Anterior cingulate cortex (tissue), 58 donors: Measurements from ENCODE around the gene EIF5A2.
"Not testable (repeated sequence)": the region's sequence is repeated elsewhere in the genome, so short reads cannot be mapped to it uniquely, and the experiment has no call there.

ENCODE experiments used
- DNase-seq, 58 donors: peaks; one replicate each; lab custom pipeline; 2025; lab: John Stamatoyannopoulos, UW

EIF5A2 gene

DNA sequence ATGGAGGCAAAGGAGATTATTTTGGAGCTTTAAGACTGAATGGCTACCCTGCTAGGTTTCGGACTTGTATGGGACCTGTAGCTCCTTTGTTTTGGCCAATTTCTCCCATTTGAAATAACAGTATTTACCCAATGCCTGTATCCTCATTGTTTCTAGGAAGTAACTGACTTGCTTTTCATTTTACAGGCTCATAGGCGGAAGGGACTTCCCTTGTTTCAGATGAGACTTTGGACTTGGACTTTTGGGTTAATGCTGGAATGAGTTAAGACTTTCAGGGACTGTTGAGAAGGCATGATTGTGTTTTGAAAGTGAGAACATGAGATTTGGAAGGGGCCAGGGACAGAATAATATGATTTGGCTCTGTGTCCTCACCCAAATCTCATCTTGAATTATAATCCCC lies 10.5 kb downstream of the EIF5A2 start:
- no peak for DNase-seq

GRCh38 chr3:170897199-170897598 lies 11.2 kb downstream of the EIF5A2 start:
- not testable (repeated sequence) for DNase-seq

- DNase-seq: no peak
Observed at GRCh38 chr3:170896781-170897180, 11.7 kb downstream of the EIF5A2 start.

GRCh38 chr3:170896333-170896732 lies 12.1 kb downstream of the EIF5A2 start:
- not testable (repeated sequence) for DNase-seq

GRCh38 chr3:170893895-170894294 lies 14.5 kb downstream of the EIF5A2 start:
- no peak for DNase-seq

DNA sequence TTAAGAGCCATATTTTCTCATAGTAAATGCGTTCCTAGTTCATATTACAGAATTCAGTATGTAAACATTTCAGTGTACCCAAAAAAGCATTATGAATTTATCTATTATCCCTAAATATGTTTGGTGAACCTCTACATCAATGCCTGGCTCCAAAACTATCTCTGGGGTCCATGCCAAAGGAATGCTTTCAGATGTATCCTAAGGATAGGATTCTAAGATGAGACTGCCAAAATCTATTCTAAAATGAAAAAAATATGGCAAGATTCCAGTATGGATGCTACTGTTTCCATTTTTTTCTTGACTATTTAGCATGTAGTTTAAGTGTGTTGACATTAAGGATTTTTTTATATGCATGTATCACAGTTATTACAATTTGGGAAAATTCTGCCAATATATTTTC lies 18.8 kb downstream of the EIF5A2 start:
- DNase-seq: no peak

DNA sequence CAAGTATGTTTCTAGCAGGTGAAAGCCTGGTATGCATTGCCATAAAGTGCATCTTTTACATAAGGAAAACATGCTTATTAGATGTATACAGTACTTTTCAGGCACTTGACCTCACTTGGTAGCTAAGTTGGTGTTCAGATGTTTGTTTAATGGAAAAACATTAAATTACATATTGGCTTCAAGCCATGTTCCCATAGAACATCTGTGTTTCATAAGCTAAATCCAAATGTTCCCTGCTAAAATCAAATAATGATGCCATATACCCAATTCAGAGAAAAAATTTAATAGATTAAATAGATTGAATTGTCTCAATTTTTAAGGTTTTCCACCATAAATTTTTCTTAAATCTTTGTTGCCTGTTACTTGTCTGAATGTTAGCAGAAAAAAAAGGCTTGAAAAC lies 19.3 kb downstream of the EIF5A2 start:
- no peak for DNase-seq

- DNase-seq: not testable (repeated sequence)
Observed at GRCh38 chr3:170884109-170884930, 24.1 kb downstream of the EIF5A2 start.

- DNase-seq: not testable (repeated sequence)
Observed at GRCh38 chr3:170878688-170879087, 29.7 kb downstream of the EIF5A2 start.

- DNase-seq: not testable (repeated sequence)
Observed at GRCh38 chr3:170877311-170877710, 31.1 kb downstream of the EIF5A2 start.

GRCh38 chr3:170876537-170876936 lies 31.9 kb downstream of the EIF5A2 start:
- no peak for DNase-seq

DNA sequence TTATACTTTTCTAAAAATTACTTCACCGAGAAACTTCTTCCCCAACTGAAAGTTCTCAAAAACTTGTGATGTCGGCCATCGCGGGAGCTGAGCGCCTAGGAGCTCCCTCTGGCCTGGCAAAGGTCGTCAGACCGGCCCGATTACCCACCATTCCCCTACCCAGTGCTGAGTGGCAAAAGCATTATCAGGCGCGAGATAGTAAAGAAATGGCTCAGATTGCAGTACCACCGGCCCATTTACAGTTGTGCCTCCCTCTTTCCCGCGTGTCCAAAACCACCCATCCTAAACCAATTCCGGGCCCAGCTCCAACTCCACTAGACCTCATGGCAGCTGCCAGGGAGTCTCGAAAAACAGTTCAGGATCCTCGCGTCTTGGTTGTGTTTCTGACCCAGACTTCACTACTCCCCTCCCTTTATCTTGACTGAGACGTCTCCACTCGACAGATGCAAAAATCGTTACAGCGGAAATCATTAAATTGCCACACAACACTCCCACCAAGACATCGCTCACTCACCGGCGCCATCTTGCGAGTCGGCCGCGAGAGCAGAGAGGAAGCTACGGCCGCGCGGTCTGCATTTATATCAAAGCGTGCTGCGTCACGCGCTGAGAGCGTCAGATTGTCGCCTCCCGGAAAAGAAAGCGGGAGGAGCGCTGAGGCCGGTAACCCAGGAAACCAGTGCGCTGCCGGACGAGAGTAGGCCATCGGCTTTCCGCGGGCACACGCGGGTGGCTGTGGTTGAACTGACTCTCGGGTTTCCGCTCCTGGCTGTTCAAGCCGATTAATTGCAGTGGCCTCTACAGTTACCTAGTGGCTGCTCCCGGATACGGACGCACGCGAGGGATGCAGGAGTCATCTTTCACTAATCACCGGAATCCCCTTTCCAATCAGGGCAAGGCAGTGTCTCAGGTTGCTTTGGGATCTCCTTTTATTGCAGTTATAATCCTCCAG lies 38.5 kb downstream of the EIF5A2 start, which contains the start of gene RPL22L1:
Gene RPL22L1 (minus strand): TSS at position 551 of the 949 bp plus-strand sequence. CDS start 28 bp downstream, at position 523.
- DNase-seq: no peak

GRCh38 chr3:170869239-170869590 lies 39.2 kb downstream of the EIF5A2 start:
- no peak for DNase-seq

DNA sequence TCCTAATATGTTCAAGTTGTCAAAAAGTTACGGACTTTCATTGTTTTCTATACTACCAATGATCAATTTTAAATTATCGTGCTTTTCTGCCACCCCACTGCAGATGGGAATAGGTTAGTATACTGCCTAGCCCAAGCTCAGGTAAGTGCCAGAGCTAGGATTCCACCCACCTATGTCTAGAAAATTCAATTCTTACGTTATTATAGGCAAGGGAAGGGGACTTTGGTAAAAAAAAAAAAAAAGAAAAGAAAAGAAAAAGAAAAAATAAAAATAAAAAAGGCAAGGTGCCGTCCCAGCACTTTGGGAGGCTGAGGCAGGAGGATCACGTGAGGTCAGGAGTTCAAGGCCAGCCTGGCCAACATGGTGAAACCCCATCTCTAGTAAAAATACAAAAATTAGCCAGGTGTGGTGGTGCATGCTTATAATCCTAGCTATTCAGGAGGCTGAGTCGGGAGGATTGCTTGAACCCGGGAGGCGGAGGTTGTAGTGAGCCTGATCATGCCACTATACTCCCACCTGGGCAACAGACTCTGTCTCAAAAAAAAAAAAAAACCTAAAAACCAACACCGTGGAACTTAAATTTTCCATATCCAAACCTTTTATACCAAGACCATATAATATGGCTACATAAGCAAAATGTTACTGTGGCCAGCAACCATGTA lies 39.7 kb downstream of the EIF5A2 start:
- DNase-seq: no peak

GRCh38 chr3:170867143-170867937 lies 41.1 kb downstream of the EIF5A2 start:
- no peak for DNase-seq

DNA sequence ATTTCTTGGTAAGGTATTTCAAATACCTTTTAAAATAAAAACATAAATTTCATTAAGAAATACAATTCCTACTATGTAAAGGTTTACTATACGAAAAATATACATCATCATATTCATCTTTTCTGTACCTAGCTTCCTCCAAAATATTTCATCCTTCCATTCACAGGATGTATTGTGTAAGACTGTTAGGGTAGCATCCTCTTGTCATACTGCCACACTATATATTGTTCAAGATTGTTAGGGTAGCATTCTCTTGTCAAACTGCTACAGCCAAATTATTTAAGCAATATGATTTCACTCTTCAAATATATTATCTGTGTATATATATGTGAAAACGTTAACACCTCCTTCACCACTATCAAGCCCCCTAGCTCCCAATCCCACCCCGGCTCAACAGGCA lies 41.9 kb downstream of the EIF5A2 start:
- DNase-seq: no peak

DNA sequence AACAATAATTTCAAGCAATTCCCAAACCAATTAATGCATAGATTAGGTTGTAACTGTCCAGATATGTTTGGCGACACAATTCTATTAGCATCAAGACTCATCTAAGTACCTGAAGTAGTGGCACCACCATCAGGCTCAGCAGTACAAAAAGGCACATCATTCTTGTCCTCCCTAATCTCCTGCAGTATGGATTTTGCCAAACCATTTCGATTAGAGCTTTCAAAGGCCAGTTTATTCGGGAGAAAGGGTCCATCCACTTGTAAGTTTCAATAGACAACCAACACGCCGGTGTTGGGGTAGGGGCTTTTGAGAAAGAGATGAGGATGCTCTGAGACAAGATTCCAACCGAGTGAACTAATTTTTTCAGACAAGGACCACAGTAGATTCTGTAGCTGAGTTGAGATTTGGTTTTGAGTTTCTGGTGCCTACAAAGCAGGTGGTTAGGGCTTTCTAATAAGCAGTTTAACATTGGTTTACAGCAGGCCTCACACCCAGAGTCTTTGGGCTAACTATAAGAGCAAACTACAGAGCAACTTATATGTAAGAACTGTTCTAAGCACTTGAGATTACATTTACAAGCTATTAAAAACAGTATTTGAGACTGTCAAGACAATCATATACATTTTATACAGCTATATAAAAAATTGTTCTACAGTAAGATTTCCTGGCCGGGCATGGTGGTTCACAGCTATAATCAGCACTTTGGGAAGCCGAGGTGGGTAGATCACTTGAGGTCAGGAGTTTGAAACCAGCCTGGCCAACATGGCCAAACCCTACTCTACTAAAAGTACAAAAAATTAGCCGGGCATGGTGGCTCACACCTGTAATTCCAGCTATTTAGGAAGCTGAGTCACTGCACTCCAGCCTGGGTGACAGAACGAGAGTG lies 43.0 kb downstream of the EIF5A2 start:
- no peak for DNase-seq

DNA sequence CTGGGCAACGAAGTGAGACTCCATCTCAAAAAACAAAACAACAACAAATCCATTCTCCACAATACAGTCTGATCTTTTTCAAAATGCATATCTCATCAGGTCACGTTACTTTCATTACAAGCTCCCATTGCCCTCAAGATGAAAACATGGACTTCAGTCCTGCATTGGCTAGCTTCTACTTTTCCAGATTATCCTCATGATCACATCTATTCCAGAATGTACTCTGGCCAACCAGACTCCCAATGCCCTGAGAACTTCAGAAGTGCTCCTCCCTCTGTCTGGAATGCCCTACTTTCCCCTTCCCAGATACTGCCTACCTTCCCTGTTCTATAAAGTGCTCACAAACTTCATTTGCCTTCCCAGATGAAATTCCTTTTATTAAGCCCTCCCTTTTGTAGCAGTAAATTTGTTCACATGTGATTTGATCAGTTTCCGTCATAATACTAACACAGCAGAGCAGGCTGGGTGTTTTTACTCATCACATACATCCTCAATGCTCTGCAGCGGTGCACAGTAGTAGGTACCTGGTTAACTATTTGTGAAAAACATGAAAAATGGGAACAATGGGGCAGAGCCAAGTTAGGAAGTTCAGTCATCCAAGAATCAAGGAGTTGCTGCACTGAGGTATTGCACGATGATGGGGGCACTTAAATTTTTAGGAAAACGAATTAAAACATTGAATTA lies 43.8 kb downstream of the EIF5A2 start:
- DNase-seq: no peak
